Neural cell (in vitro differentiated cells): Measurements from ENCODE around the gene DPP10. TPM values are rescaled to one million over a fixed set of nuclear protein-coding genes. Genes with fewer than 3 reads are reported as not detected.

Source experiments
- H2AFZ ChIP-seq: fragments of 200-600, 300-800 bp; sonication (generic), shearing (Covaris generic); 2 replicates; pipeline ENCODE4 v1.6.0; 2014; ENCODE audit warnings: low read depth, mild to moderate bottlenecking, antibody characterized with exemption, low read length, moderate library complexity
- H3F3A ChIP-seq: fragments of 200-600 bp; shearing (Covaris generic); 2 replicates; pipeline ENCODE4 v1.6.1; 2016; ENCODE audit warnings: mild to moderate bottlenecking, moderate library complexity, mixed read lengths, antibody characterized with exemption, low read length; ENCODE audit not compliant: insufficient read depth, poor library complexity, severe bottlenecking
- H3K27ac ChIP-seq: fragments of 200-600, 300-800 bp; sonication (generic), shearing (Covaris generic); 2 replicates; pipeline ENCODE4 v1.5.1; 2014; ENCODE audit warnings: mild to moderate bottlenecking, low read length, moderate library complexity
- H3K27me3 ChIP-seq: fragments of 300-800, 200-600 bp; sonication (generic), shearing (Covaris generic); 2 replicates; pipeline ENCODE4 v1.6.0; 2014; ENCODE audit warnings: mild to moderate bottlenecking, low read depth, low read length, moderate library complexity; ENCODE audit not compliant: insufficient read depth
- H3K36me3 ChIP-seq: fragments of 300-800, 200-600 bp; sonication (generic), shearing (Covaris generic); 2 replicates; pipeline ENCODE4 v1.5.1; 2014; ENCODE audit warnings: mild to moderate bottlenecking, antibody characterized with exemption, low read length, moderate library complexity; ENCODE audit not compliant: insufficient read depth
- H3K4me2 ChIP-seq: fragments of 300-800, 200-600 bp; sonication (generic), shearing (Covaris generic); 2 replicates; pipeline ENCODE4 v1.6.0; 2014; ENCODE audit warnings: mild to moderate bottlenecking, low read length
- H3K4me3 ChIP-seq: fragments of 300-800, 200-600 bp; sonication (generic), shearing (Covaris generic); 2 replicates; pipeline ENCODE4 v1.5.1; 2014; ENCODE audit warnings: mild to moderate bottlenecking, low read length, moderate library complexity
- H3K79me2 ChIP-seq: fragments of 200-600 bp; shearing (Covaris generic); replicated peaks from 2 replicates; pipeline ENCODE4 v1.6.0; 2014; ENCODE audit warnings: mild to moderate bottlenecking, low read length, moderate library complexity; ENCODE audit not compliant: insufficient read depth
- H3K9ac ChIP-seq: fragments of 300-800, 200-600 bp; sonication (generic), shearing (Covaris generic); 2 replicates; pipeline ENCODE4 v1.6.1; 2016; ENCODE audit warnings: mild to moderate bottlenecking, low read length, mixed read lengths
- H3K9me2 ChIP-seq: fragments of 200-600 bp; shearing (Covaris generic); 2 replicates; pipeline ENCODE4 v1.6.1; 2016; ENCODE audit warnings: mild to moderate bottlenecking, low read length, mixed read lengths; ENCODE audit not compliant: insufficient read depth
- H3K9me3 ChIP-seq: fragments of 200-600, 300-800 bp; sonication (generic), shearing (Covaris generic); 2 replicates; pipeline ENCODE4 v1.6.1; 2016; ENCODE audit warnings: mild to moderate bottlenecking, mixed run types, low read length, moderate library complexity, mixed read lengths
- H4K20me1 ChIP-seq: fragments of 200-600 bp; shearing (Covaris generic); 2 replicates; pipeline ENCODE4 v1.6.1; 2016; ENCODE audit warnings: mild to moderate bottlenecking, mixed run types; ENCODE audit not compliant: insufficient read depth
- EP300 ChIP-seq: fragments of 450-650 bp; conservative IDR thresholded peaks from 2 replicates; pipeline ENCODE4 v1.6.1; 2014; ENCODE audit warnings: antibody characterized with exemption, mild to moderate bottlenecking, moderate library complexity; ENCODE audit not compliant: poor library complexity, severe bottlenecking
- EZH2 ChIP-seq: fragments of 200-600, 300-800 bp; shearing (Covaris generic), sonication (generic); IDR thresholded peaks from 2 replicates; pipeline ENCODE4 v1.6.1; 2014; ENCODE audit warnings: antibody characterized with exemption, low read length, borderline replicate concordance, mild to moderate bottlenecking; ENCODE audit not compliant: insufficient read depth, poor library complexity, severe bottlenecking
- MXI1 ChIP-seq: fragments of 450-650 bp; conservative IDR thresholded peaks from 2 replicates; pipeline ENCODE4 v1.6.1; 2014; ENCODE audit warnings: antibody characterized with exemption, mild to moderate bottlenecking; ENCODE audit not compliant: poor library complexity, severe bottlenecking
- POLR2AphosphoS5 ChIP-seq: IDR thresholded peaks from 2 replicates; pipeline ENCODE4 v1.6.1; 2012
- RAD21 ChIP-seq: fragments of 450-650 bp; conservative IDR thresholded peaks from 2 replicates; pipeline ENCODE4 v1.6.1; 2014; ENCODE audit warnings: antibody characterized with exemption, mild to moderate bottlenecking, moderate library complexity
- SMC3 ChIP-seq: fragments of 450-650 bp; conservative IDR thresholded peaks from 2 replicates; pipeline ENCODE4 v1.6.1; 2014; ENCODE audit warnings: antibody characterized with exemption, mild to moderate bottlenecking, moderate library complexity; ENCODE audit not compliant: poor library complexity
- TAF1 ChIP-seq: IDR thresholded peaks from 2 replicates; pipeline ENCODE4 v1.6.1; 2012; ENCODE audit warnings: low read depth
- polyA plus RNA-seq: library from polyadenylated mRNA; depleted of rRNA; stranded (reverse); fragments of >200 nt; gene quantifications from 2 replicates; pipeline ENCODE4 v1.2.3, GENCODE V29; 2014
- TF ChIP-seq, protein P1 (sequence below): fragments of 450-650 bp; IDR thresholded peaks from 2 replicates; pipeline ENCODE4 v1.5.1; 2014; ENCODE audit warnings: antibody characterized with exemption, mild to moderate bottlenecking, moderate library complexity; ENCODE audit not compliant: poor library complexity, severe bottlenecking
- TF ChIP-seq, protein P2 (sequence below): IDR thresholded peaks from 2 replicates; pipeline ENCODE4 v1.6.1; 2012; ENCODE audit warnings: borderline replicate concordance

Gene DPP10
- polyA plus RNA-seq, 1 donor from 2014 or later = 13.9 TPM

DNA sequence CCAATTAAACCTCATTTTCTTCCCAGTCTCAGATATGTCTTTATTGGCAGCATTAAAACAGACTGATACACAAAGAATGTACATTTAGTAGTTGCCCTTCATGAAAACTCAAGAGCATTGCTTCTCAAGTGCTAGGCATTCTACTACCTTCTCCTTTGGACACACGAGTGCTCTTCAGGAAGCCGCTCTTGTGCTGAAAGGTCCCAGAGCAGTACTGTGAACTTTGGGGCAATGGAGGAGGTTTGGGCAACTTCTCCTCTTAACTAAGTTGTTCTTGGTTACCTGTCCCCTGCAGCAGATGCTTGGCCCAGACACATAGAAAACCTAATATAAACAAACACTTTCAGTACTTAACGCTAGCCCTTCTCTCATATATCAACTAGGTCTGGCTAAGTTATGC is 362.8 kb downstream of the DPP10 start:
- Histone ChIP-seq H3K4me3 (no peak overlapping the region), H3K79me2 (no peaks in the 10 kb centered on the region), H2AFZ (no peak overlapping the region), H3K9me2 (no peaks in the 10 kb centered on the region), H3K27ac (no peak overlapping the region), H3K9ac (no peak overlapping the region), H4K20me1 (no peaks in the 10 kb centered on the region), H3K9me3 (no peaks in the 10 kb centered on the region), H3F3A (no peaks in the 10 kb centered on the region), H3K36me3 (no peaks in the 10 kb centered on the region), H3K4me2 (no peak overlapping the region), H3K27me3 (no peaks in the 10 kb centered on the region)
- TF ChIP-seq POLR2AphosphoS5 (no peak), SMC3 (no peak), EZH2 (no peak), TAF1 (no peak), RAD21 (no peak), EP300 (no peak), MXI1 (no peak)
- TF ChIP-seq, protein P1, sequence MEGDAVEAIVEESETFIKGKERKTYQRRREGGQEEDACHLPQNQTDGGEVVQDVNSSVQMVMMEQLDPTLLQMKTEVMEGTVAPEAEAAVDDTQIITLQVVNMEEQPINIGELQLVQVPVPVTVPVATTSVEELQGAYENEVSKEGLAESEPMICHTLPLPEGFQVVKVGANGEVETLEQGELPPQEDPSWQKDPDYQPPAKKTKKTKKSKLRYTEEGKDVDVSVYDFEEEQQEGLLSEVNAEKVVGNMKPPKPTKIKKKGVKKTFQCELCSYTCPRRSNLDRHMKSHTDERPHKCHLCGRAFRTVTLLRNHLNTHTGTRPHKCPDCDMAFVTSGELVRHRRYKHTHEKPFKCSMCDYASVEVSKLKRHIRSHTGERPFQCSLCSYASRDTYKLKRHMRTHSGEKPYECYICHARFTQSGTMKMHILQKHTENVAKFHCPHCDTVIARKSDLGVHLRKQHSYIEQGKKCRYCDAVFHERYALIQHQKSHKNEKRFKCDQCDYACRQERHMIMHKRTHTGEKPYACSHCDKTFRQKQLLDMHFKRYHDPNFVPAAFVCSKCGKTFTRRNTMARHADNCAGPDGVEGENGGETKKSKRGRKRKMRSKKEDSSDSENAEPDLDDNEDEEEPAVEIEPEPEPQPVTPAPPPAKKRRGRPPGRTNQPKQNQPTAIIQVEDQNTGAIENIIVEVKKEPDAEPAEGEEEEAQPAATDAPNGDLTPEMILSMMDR = no peak
- TF ChIP-seq, protein P2, sequence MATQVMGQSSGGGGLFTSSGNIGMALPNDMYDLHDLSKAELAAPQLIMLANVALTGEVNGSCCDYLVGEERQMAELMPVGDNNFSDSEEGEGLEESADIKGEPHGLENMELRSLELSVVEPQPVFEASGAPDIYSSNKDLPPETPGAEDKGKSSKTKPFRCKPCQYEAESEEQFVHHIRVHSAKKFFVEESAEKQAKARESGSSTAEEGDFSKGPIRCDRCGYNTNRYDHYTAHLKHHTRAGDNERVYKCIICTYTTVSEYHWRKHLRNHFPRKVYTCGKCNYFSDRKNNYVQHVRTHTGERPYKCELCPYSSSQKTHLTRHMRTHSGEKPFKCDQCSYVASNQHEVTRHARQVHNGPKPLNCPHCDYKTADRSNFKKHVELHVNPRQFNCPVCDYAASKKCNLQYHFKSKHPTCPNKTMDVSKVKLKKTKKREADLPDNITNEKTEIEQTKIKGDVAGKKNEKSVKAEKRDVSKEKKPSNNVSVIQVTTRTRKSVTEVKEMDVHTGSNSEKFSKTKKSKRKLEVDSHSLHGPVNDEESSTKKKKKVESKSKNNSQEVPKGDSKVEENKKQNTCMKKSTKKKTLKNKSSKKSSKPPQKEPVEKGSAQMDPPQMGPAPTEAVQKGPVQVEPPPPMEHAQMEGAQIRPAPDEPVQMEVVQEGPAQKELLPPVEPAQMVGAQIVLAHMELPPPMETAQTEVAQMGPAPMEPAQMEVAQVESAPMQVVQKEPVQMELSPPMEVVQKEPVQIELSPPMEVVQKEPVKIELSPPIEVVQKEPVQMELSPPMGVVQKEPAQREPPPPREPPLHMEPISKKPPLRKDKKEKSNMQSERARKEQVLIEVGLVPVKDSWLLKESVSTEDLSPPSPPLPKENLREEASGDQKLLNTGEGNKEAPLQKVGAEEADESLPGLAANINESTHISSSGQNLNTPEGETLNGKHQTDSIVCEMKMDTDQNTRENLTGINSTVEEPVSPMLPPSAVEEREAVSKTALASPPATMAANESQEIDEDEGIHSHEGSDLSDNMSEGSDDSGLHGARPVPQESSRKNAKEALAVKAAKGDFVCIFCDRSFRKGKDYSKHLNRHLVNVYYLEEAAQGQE = no peak

DNA sequence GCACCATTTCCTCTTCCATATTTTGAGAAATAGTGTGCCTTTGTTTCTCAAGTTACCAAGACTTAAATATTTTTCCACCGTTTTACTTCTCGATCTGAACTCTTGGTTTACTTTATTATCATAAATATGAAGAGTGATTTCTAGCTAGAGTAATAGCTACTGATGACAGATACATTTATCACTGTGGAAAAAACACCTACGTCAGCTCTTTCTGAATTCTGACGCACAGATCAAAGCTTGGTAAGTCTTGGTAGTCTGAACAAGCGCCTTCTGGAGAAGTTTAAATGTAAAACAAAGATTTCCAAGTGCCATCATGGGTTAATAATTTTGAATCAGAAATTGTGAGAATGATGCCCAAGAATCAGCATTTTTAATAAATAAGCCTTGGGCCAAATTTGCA is 367.7 kb downstream of the DPP10 start:
- TF ChIP-seq RAD21 (no peak), EZH2 (no peak)
- Histone ChIP-seq H3K4me3 (no peak overlapping the region), H3K9me3 (no peaks in the 10 kb centered on the region), H3K79me2 (no peaks in the 10 kb centered on the region), H3K36me3 (no peaks in the 10 kb centered on the region), H3K27ac (no peak overlapping the region), H3K9ac (no peak overlapping the region), H3F3A (no peaks in the 10 kb centered on the region), H3K9me2 (no peaks in the 10 kb centered on the region), H2AFZ (no peak overlapping the region), H3K27me3 (no peaks in the 10 kb centered on the region), H3K4me2 (no peak overlapping the region), H4K20me1 (no peaks in the 10 kb centered on the region)

DNA sequence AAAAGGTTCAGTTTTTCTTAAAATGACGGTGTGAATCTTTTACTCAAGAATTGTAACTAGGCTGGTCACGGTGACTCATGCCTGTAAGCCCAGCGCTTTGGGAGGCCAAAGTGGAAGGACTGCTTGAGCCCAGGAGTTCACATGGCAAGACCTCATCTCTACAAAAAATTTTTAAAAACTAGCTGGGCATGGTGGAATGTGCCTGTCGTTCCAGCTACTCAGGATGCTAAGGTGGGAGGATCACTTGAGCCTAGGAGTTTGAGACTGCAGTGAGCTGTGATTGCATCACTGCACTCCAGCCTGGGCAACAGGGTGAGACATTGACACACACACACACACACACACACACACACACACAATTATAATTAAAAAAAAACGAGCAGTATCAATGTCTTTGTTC is 369.8 kb downstream of the DPP10 start:
- no peak overlapping the region for H3K4me2 ChIP-seq
- H3K9ac ChIP-seq = no peak overlapping the region
- no peaks in the 10 kb centered on the region for H3K27me3 ChIP-seq
- no peaks in the 10 kb centered on the region for H3K9me3 ChIP-seq
- no peak overlapping the region for H3K4me3 ChIP-seq
- no peak overlapping the region for H2AFZ ChIP-seq
- TF ChIP-seq POLR2AphosphoS5 (no peak), SMC3 (no peak), RAD21 (no peak), TAF1 (no peak), EZH2 (no peak), EP300 (no peak), MXI1 (no peak)
- TF ChIP-seq, protein P2 = no peak
- TF ChIP-seq, protein P1 = no peak
- no peaks in the 10 kb centered on the region for H3F3A ChIP-seq
- H3K27ac ChIP-seq = no peak overlapping the region
- H4K20me1 ChIP-seq = no peaks in the 10 kb centered on the region
- H3K36me3 ChIP-seq = no peaks in the 10 kb centered on the region
- H3K9me2 ChIP-seq = no peaks in the 10 kb centered on the region
- no peaks in the 10 kb centered on the region for H3K79me2 ChIP-seq
